NCI-H226 (cell line): ENCODE data around the gene ALDH16A1.
"Not testable (repeated sequence)": the region's sequence is repeated elsewhere in the genome, so short reads cannot be mapped to it uniquely, and the experiment has no call there.

Experiments
- DNase-seq: peaks from one replicate; pipeline ENCODE4 v3.0.0-alpha.2; 2015

The ALDH16A1 gene

GRCh38 chr19:49468746-49469447 is 15.9 kb downstream of the ALDH16A1 start:
- DNase-seq = peak; percentile 70

GRCh38 chr19:49469828-49470614 is 17.0 kb downstream of the ALDH16A1 start:
- DNase-seq = no peak

- no peak for DNase-seq
These were observed 17.6 kb downstream of the ALDH16A1 start for GRCh38 chr19:49470615-49470978.

- DNase-seq = no peak
These were observed 19.9 kb downstream of the ALDH16A1 start for GRCh38 chr19:49472936-49473335.

GRCh38 chr19:49473501-49473867 is 20.5 kb downstream of the ALDH16A1 start:
- not testable (repeated sequence) for DNase-seq

GRCh38 chr19:49473868-49474541 is 21.0 kb downstream of the ALDH16A1 start, which contains the start of gene FLT3LG:
Gene FLT3LG, plus strand, starts transcription at chr19:49474215. Its CDS starts 425 bp downstream, at chr19:49474640.
- peak; percentile 48 for DNase-seq

GRCh38 chr19:49474542-49474924 is 21.5 kb downstream of the ALDH16A1 start:
- no peak for DNase-seq

- no peak for DNase-seq
These were observed 22.3 kb downstream of the ALDH16A1 start for GRCh38 chr19:49475191-49475917.

GRCh38 chr19:49475995-49476880 is 23.2 kb downstream of the ALDH16A1 start:
- no peak for DNase-seq

- no peak for DNase-seq
These were observed 27.1 kb downstream of the ALDH16A1 start for GRCh38 chr19:49479975-49480628.

- DNase-seq = no peak
These were observed 28.1 kb downstream of the ALDH16A1 start for GRCh38 chr19:49481020-49481683.

- no peak for DNase-seq
These were observed 33.2 kb downstream of the ALDH16A1 start for GRCh38 chr19:49486232-49486631.

- no peak for DNase-seq
These were observed 33.8 kb downstream of the ALDH16A1 start for GRCh38 chr19:49486710-49487276.

GRCh38 chr19:49487277-49488045 is 34.4 kb downstream of the ALDH16A1 start, which contains the start of gene RPL13A:
Gene RPL13A, plus strand, starts transcription at chr19:49487608. Its CDS starts 22 bp downstream, at chr19:49487630.
- DNase-seq = peak; percentile 96

GRCh38 chr19:49488046-49488862 is 35.2 kb downstream of the ALDH16A1 start:
- DNase-seq = no peak

- no peak for DNase-seq
These were observed 36.0 kb downstream of the ALDH16A1 start for GRCh38 chr19:49488863-49489537.

GRCh38 chr19:49489601-49490167 is 36.7 kb downstream of the ALDH16A1 start:
- DNase-seq = no peak
